Measurements from ENCODE around the gene UPK1A.
"Not testable (repeated sequence)": the region's sequence is repeated elsewhere in the genome, so short reads cannot be mapped to it uniquely, and the experiment has no call there.

UPK1A gene

GRCh38 chr19:35717665-35718344, 51.5 kb downstream of the UPK1A start, which contains the start of gene KMT2B:
Gene KMT2B (plus strand): TSS chr19:35718003. CDS start chr19:35718019, 16 bp downstream.
- peak; percentile 98 for DNase-seq

- DNase-seq = peak; percentile 42
Measured at GRCh38 chr19:35718345-35719041, 52.2 kb downstream of the UPK1A start.

GRCh38 chr19:35719402-35720162, 53.3 kb downstream of the UPK1A start:
- no peak for DNase-seq

- no peak for DNase-seq
Measured at GRCh38 chr19:35720163-35720524, 53.8 kb downstream of the UPK1A start.

- DNase-seq = no peak
Measured at GRCh38 chr19:35720648-35721047, 54.3 kb downstream of the UPK1A start.

GRCh38 chr19:35721374-35721773, 55.1 kb downstream of the UPK1A start:
- DNase-seq = no peak

- no peak for DNase-seq
Measured at GRCh38 chr19:35722461-35722860, 56.1 kb downstream of the UPK1A start.

- DNase-seq = no peak
Measured at GRCh38 chr19:35722897-35723296, 56.6 kb downstream of the UPK1A start.

GRCh38 chr19:35723671-35724070, 57.4 kb downstream of the UPK1A start:
- no peak for DNase-seq

GRCh38 chr19:35724132-35724531, 57.8 kb downstream of the UPK1A start:
- DNase-seq = not testable (repeated sequence)

GRCh38 chr19:35724560-35724959, 58.2 kb downstream of the UPK1A start:
- no peak for DNase-seq

- no peak for DNase-seq
Measured at GRCh38 chr19:35725216-35725861, 59.0 kb downstream of the UPK1A start.

- DNase-seq = no peak
Measured at GRCh38 chr19:35727053-35727955, 61.0 kb downstream of the UPK1A start.
